Testis (tissue), 2 donors: Measurements from ENCODE around the gene WNK2.

Experiments
- CTCF ChIP-seq, 3 experiments: fragments of 450-650 bp in 2 of 3; fragments of 200-600 bp in 1 of 3; sonication (generic) in 1 of 3; IDR thresholded peaks; one replicate each; pipeline ENCODE4 v1.5.1; 2016 to 2019; ENCODE audit warnings: antibody characterized with exemption in 3 of 3, mild to moderate bottlenecking in 2 of 3, moderate library complexity in 1 of 3
- POLR2A ChIP-seq: fragments of 450-650 bp; IDR thresholded peaks from one replicate; pipeline ENCODE4 v1.6.1; 2017; ENCODE audit warnings: antibody characterized with exemption, mild to moderate bottlenecking, moderate library complexity

DNA sequence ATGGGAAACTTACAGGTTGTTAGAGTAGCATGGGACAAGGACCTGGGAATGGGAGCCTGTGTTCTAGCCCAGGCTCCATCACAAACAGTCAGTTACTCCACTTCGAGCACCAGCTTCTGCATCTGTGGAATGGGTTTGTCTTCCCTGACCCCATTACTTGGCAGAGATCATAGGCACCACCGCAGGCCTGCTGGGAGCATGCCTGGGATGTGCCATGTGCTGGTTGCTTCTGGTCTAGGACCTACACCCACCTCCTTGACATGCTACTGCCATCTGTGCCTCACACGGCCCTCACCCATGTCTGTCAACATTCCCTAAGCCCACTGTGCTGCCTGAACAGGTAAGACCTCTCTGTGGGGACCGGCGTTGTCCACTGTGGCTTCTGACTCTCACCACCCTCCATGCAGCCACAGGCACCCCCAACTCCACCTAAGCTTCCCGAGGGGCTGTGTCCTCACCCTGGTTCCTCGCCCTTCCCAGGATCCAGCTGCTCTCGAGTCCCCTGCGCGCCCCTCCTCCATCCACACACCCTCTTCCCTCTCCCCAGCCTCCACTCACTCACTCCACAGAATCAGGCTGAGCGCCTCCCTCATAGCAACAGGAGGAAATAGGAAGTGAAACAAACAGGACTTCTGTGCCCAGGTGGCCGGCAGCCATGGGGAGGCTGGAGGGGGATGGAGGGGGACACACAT, 181.6 kb downstream of the WNK2 start:
- TF ChIP-seq CTCF (IDR thresholded peaks at IDR 0.05) = no peak
- TF ChIP-seq POLR2A = no peak
